ENCODE measurements around the gene RBMY1J. TPM values are rescaled to one million over a fixed set of nuclear protein-coding genes. Genes with fewer than 3 reads are reported as not detected.
"Not testable (repeated sequence)": the region's sequence is repeated elsewhere in the genome, so short reads cannot be mapped to it uniquely, and the experiment has no call there.

The RBMY1J gene
- polyA plus RNA-seq (2013, experiment 1 of 2): not detected
- not detected for polyA plus RNA-seq (2013, experiment 2 of 2)

DNA sequence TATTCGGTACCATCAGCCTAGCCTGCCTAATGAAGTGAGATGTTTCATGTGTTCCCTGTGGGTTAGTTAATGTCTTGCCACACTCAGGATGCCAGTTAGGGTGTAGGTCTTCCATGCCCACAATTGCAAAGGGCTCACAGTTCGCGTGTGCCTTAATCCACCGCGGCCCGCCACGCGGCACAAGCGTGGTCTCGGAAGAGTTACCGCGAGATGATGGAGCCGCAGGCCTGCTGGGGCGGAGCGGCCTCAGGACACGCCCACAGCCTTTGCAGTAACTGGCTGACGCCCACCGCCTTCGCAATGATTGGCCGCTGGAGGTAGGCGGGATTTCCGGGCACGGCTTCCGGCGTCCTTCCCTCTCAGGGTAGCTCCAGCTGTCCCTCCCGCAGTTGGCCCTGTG lies at the start of gene RBMY1J:
TSS of gene RBMY1J (plus strand) at position 301 of the 400 bp plus-strand sequence. CDS start 2,038 bp downstream, outside the sequence.
- WGBS: no CpG with 5 or more reads among the region's 26 CpGs

DNA sequence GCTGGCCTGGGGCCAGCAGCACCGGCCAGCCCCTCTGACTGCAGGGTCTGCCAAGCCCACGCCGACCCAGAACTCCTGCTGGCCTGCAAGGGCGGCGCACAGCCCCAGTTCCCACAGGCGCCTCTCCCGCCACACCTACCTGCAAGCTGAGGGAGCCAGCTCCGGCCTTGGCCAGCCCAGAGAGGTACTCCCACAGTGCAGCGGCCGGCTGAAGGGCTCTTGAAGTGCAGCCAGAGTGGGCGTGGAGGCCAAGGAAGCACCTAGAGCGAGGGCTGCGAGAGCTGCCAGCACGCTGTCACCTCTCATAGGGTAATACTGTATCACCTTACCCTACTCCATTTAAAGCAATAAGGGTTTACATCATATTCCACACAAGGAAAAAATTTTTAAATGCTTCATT lies 35.8 kb upstream of the RBMY1J start:
- peaks cover 34% of the 10 kb centered on the region; the same call in 1 of the 2 replicates for H3K9me3 ChIP-seq (ENCODE audit: insufficient read depth, low read depth, low read length)
- 86% methylated on average over 14 of the region's 14 CpGs for WGBS
- no peaks in the 10 kb centered on the region for H3K4me1 ChIP-seq (ENCODE audit: insufficient read depth, low read length)
- no peaks in the 10 kb centered on the region for H3K27me3 ChIP-seq (ENCODE audit: insufficient read depth, low read length)
- no peak overlapping the region for H3K27ac ChIP-seq (ENCODE audit: low read depth, low read length)
- no peak overlapping the region for H3K4me3 ChIP-seq (ENCODE audit: low read length)
- no peak overlapping the region for H3K9ac ChIP-seq (ENCODE audit: low read depth, low read length)
- no peaks in the 10 kb centered on the region for H3K36me3 ChIP-seq (ENCODE audit: insufficient read depth, low read length)

More for the DNA sequence above, at the start of gene RBMY1J:
- H3K9ac ChIP-seq (ENCODE audit: low read depth, low read length); H3K9me3 ChIP-seq (ENCODE audit: insufficient read depth, low read depth, low read length); H3K4me3 ChIP-seq (ENCODE audit: low read length); H3K36me3 ChIP-seq (ENCODE audit: insufficient read depth, low read length); H3K27ac ChIP-seq (ENCODE audit: low read depth, low read length); H3K4me1 ChIP-seq (ENCODE audit: insufficient read depth, low read length); H3K27me3 ChIP-seq (ENCODE audit: insufficient read depth, low read length): not testable (repeated sequence)

DNA sequence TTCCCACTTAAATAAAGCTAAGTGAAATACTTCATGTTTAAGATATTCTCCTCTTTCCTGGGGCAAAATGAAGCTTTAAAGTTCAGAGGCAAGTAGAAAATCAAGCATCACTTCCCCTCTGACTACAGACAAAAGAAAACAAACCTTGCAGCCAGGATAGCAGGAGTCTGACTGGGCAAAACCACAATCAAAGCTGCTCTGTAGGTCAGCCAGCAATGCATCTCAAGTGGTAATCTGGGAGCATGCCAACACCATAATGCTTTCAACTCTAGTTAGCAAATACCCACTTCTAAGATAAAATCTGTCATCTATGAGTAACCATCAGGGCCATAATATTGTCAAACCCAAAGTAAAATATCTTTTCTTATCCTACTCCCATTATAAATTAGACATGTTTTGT lies 32.6 kb upstream of the RBMY1J start:
- H3K9me3 ChIP-seq (ENCODE audit: insufficient read depth, low read depth, low read length): peaks cover 21% of the 10 kb centered on the region; the same call in 1 of the 2 replicates
- H3K27me3 ChIP-seq (ENCODE audit: insufficient read depth, low read length): no peaks in the 10 kb centered on the region
- no peak overlapping the region for H3K9ac ChIP-seq (ENCODE audit: low read depth, low read length)
- no peaks in the 10 kb centered on the region for H3K36me3 ChIP-seq (ENCODE audit: insufficient read depth, low read length)
- no peak overlapping the region for H3K27ac ChIP-seq (ENCODE audit: low read depth, low read length)
- H3K4me1 ChIP-seq (ENCODE audit: insufficient read depth, low read length): no peaks in the 10 kb centered on the region
- no peak overlapping the region for H3K4me3 ChIP-seq (ENCODE audit: low read length)

DNA sequence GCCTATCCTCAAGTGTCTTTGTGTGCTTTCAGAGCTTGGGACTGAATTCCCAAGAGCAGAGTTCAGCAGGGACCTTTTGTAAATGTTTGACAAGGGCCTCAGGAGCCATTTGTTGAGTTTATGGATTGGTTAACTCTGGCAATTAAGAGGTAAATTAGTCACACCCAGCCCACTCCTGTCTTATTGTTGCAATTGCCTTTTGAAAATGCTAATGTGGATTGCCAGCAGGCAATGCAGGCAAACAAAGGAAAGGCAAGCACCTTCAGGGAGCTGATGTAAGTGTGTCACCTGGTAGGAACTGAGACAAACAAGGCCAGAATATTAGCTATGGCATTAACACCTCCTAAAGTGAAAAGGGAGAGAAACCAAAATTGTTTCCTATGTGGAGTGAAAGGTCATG lies 29.7 kb upstream of the RBMY1J start:
- Histone ChIP-seq H3K36me3 (ENCODE audit: insufficient read depth, low read length) (no peaks in the 10 kb centered on the region), H3K4me1 (ENCODE audit: insufficient read depth, low read length) (no peaks in the 10 kb centered on the region), H3K9me3 (ENCODE audit: insufficient read depth, low read depth, low read length) (peaks cover 15% of the 10 kb centered on the region; the same call in 1 of the 2 replicates), H3K27me3 (ENCODE audit: insufficient read depth, low read length) (no peaks in the 10 kb centered on the region), H3K27ac (ENCODE audit: low read depth, low read length) (no peak overlapping the region), H3K4me3 (ENCODE audit: low read length) (no peak overlapping the region), H3K9ac (ENCODE audit: low read depth, low read length) (no peak overlapping the region)

DNA sequence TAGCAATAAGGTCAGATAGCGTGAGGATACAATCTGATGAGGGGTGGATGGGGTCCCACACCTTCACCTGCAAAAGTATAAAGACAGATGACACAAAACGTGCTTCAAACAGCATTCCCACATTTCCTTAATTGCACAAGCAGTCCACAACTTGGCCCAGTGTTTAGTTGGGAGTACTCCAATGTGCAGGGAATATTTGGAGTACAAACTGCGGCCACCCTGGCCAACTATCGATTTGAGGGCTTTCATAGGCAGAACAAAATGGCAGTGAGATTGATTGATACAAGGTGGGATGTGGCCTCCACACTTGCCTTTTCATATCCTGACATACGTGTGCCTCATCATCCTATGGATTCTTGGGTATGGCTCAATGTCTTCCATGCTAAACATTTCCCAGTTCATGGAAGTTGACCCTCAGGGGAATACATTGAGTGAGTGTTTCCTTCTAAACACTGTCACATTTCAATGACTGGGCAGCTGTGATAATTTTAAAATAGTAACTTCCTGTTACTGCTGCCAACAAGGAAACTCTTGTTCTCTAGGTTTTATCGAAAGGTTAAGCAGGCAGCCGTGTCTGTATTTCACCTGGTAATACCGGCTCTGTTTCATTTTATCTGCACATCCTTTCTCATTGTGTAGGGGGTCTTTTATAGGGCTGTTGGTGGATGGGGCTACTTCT lies 41.6 kb downstream of the RBMY1J start:
- H3K9ac ChIP-seq (ENCODE audit: low read depth, low read length); H3K9me3 ChIP-seq (ENCODE audit: insufficient read depth, low read depth, low read length); H3K27me3 ChIP-seq (ENCODE audit: insufficient read depth, low read length); H3K4me1 ChIP-seq (ENCODE audit: insufficient read depth, low read length); H3K36me3 ChIP-seq (ENCODE audit: insufficient read depth, low read length); H3K27ac ChIP-seq (ENCODE audit: low read depth, low read length); H3K4me3 ChIP-seq (ENCODE audit: low read length): not testable (repeated sequence)
- no CpG with 5 or more reads among the region's 8 CpGs for WGBS

DNA sequence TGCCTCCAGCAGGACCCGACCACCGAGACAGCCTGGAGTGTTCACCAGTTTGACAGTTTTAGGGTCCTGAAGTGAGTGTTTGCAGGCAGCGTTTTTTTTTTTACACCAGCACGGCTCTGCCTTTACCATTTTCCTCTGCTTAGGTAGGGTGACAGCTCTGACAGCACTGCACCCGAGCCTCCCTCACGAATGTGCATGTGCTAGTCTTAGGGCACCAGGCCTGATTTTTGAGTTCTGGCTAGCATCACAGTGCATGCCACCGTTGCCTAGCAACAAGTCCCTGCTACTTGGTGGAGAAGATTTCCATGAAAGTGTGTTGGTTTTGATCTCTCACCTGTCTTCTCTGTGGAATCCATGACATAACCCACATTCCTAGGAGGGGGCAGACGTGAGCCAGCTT lies 52.3 kb downstream of the RBMY1J start:
- H3K9me3 ChIP-seq (ENCODE audit: insufficient read depth, low read depth, low read length); H3K27ac ChIP-seq (ENCODE audit: low read depth, low read length); H3K4me3 ChIP-seq (ENCODE audit: low read length); H3K4me1 ChIP-seq (ENCODE audit: insufficient read depth, low read length); H3K27me3 ChIP-seq (ENCODE audit: insufficient read depth, low read length); H3K36me3 ChIP-seq (ENCODE audit: insufficient read depth, low read length); H3K9ac ChIP-seq (ENCODE audit: low read depth, low read length): not testable (repeated sequence)
- WGBS: no CpG with 5 or more reads among the region's 8 CpGs

DNA sequence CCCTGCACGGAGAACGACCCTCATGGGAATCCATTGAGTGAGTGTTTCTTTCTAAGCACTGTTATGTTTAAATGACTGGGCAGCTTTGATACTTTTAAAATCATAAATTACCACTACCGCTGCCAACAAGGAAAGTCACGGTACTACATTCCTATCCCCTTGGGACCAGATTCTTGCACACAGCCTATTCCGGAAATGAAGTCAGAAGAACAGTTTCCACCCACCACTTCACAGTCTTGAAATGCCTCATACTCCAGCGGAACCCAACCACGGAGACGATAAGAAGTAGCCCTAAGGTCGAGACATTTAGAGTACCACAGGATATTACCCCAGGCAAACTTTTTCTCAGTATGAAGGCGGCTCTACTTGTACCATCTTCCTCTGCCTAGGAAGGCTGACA lies 58.8 kb downstream of the RBMY1J start:
- H3K36me3 ChIP-seq (ENCODE audit: insufficient read depth, low read length); H3K27me3 ChIP-seq (ENCODE audit: insufficient read depth, low read length); H3K4me1 ChIP-seq (ENCODE audit: insufficient read depth, low read length); H3K9me3 ChIP-seq (ENCODE audit: insufficient read depth, low read depth, low read length); H3K27ac ChIP-seq (ENCODE audit: low read depth, low read length); H3K9ac ChIP-seq (ENCODE audit: low read depth, low read length); H3K4me3 ChIP-seq (ENCODE audit: low read length): not testable (repeated sequence)
- WGBS: no CpG with 5 or more reads among the region's 10 CpGs
